Activated naive CD8-positive, alpha-beta T cell treated with anti-CD3 and anti-CD28 coated beads, Interleukin-2, amount 10 ng/mL, durations not matched to agents 7 days and 5 days (primary cell): Measurements from ENCODE around the gene TMEM127. TPM values are rescaled to one million over a fixed set of nuclear protein-coding genes. Genes with fewer than 3 reads are reported as not detected.

ENCODE experiments used
- ATAC-seq: fragments of 150-1000 bp; cut with Tn5 transposase; one replicate; pipeline ENCODE4 v1.10.0; 2021; ENCODE audit warnings: low read depth, moderate library complexity
- POLR2A ChIA-PET: fragments of 350-600 bp; sonication (Branson Sonifier 250); formaldehyde crosslinking; loops from one replicate; lab custom pipeline; 2021; ENCODE audit warnings: antibody characterized with exemption; lab: Charles Lee
- DNase-seq: peaks from one replicate; pipeline ENCODE4 v3.0.0; 2021
- H3K27ac Mint-ChIP-seq: one replicate; pipeline ENCODE4 v1.8.0; 2022; ENCODE audit warnings: mild to moderate bottlenecking, mixed read lengths
- H3K27me3 Mint-ChIP-seq: one replicate; pipeline ENCODE4 v1.8.0; 2022; ENCODE audit warnings: mild to moderate bottlenecking, moderate library complexity, mixed read lengths
- H3K36me3 Mint-ChIP-seq: one replicate; pipeline ENCODE4 v1.8.0; 2021; ENCODE audit warnings: mild to moderate bottlenecking, mixed read lengths
- H3K4me1 Mint-ChIP-seq: one replicate; pipeline ENCODE4 v1.8.0; 2021; ENCODE audit warnings: mixed read lengths
- H3K4me3 Mint-ChIP-seq: one replicate; pipeline ENCODE4 v1.8.0; 2022; ENCODE audit warnings: mild to moderate bottlenecking, moderate library complexity, mixed read lengths
- H3K9me3 Mint-ChIP-seq: one replicate; pipeline ENCODE4 v1.8.0; 2021; ENCODE audit warnings: mixed read lengths
- total RNA-seq, 2 experiments: library from RNA; stranded (reverse); gene quantifications; one replicate each; pipeline ENCODE4 v1.2.3, GENCODE V29; 2021

TMEM127 gene
- total RNA-seq, 2 experiments from 2014 or later, result 33.4 to 39.1 TPM

GRCh38 chr2:96205888-96206287 is 59.9 kb downstream of the TMEM127 start:
- no peak for ATAC-seq
- POLR2A ChIA-PET, result interaction anchor here (0.8 to 0.9 kb wide), 2 partner anchors 68 to 114 kb away, joined by 3 read pairs; partner anchors contain the start of gene ASTL

GRCh38 chr2:96204836-96205624 is 60.8 kb downstream of the TMEM127 start:
- Mint-ChIP-seq H3K4me3 (peak overlapping the region; percentile 54), H3K9me3 (no peaks in the 10 kb centered on the region), H3K36me3 (peaks cover 23% of the 10 kb centered on the region), H3K4me1 (peaks cover 49% of the 10 kb centered on the region), H3K27ac (peak overlapping the region; percentile 53), H3K27me3 (no peaks in the 10 kb centered on the region)
- DNase-seq (no peak), ATAC-seq (no peak)
- POLR2A ChIA-PET, result interaction anchor here (0.9 kb wide), 1 partner anchor 67 kb away, joined by 3 read pairs; the partner anchor contains the start of gene ASTL

More at GRCh38 chr2:96205888-96206287, 59.9 kb downstream of the TMEM127 start:
- Mint-ChIP-seq H3K36me3 (peaks cover 24% of the 10 kb centered on the region), H3K27ac (no peak overlapping the region), H3K9me3 (no peaks in the 10 kb centered on the region), H3K4me1 (peaks cover 46% of the 10 kb centered on the region), H3K4me3 (peak overlapping the region; percentile 82), H3K27me3 (no peaks in the 10 kb centered on the region)
- no peak for DNase-seq

- Mint-ChIP-seq H3K36me3 (peaks cover 23% of the 10 kb centered on the region), H3K4me1 (peaks cover 49% of the 10 kb centered on the region), H3K27me3 (no peaks in the 10 kb centered on the region), H3K4me3 (peak overlapping the region; percentile 65), H3K27ac (peak overlapping the region; percentile 59), H3K9me3 (no peaks in the 10 kb centered on the region)
- POLR2A ChIA-PET, result interaction anchor here (0.9 to 1.3 kb wide), 3 partner anchors 39 to 64 kb away, joined by 3 to 4 read pairs (median 3); no protein-coding TSS in a partner anchor
- ATAC-seq (no peak), DNase-seq (no peak)
Observed at GRCh38 chr2:96203130-96204028, 62.4 kb downstream of the TMEM127 start.

GRCh38 chr2:96202152-96202854 is 63.5 kb downstream of the TMEM127 start:
- POLR2A ChIA-PET, result interaction anchor here (0.9 to 1.1 kb wide), 2 partner anchors 51 to 63 kb away, joined by 3 read pairs; no protein-coding TSS in a partner anchor
- DNase-seq, result no peak
- no peak overlapping the region for H3K27ac Mint-ChIP-seq

GRCh38 chr2:96201338-96201737 is 64.5 kb downstream of the TMEM127 start:
- Mint-ChIP-seq H3K36me3 (peaks cover 12% of the 10 kb centered on the region), H3K27me3 (no peaks in the 10 kb centered on the region), H3K4me1 (peaks cover 47% of the 10 kb centered on the region), H3K4me3 (no peak overlapping the region), H3K27ac (no peak overlapping the region), H3K9me3 (no peaks in the 10 kb centered on the region)
- DNase-seq, result no peak
- POLR2A ChIA-PET, result interaction anchor here (1.1 kb wide), 1 partner anchor 52 kb away, joined by 3 read pairs; no protein-coding TSS in a partner anchor
- ATAC-seq, result no peak

More at GRCh38 chr2:96202152-96202854, 63.5 kb downstream of the TMEM127 start:
- no peak overlapping the region for H3K4me3 Mint-ChIP-seq
- no peaks in the 10 kb centered on the region for H3K9me3 Mint-ChIP-seq
- ATAC-seq, result no peak
- H3K4me1 Mint-ChIP-seq, result peaks cover 53% of the 10 kb centered on the region
- no peaks in the 10 kb centered on the region for H3K27me3 Mint-ChIP-seq
- peaks cover 18% of the 10 kb centered on the region for H3K36me3 Mint-ChIP-seq

GRCh38 chr2:96198921-96199320 is 66.9 kb downstream of the TMEM127 start:
- H3K9me3 Mint-ChIP-seq, result no peaks in the 10 kb centered on the region
- H3K36me3 Mint-ChIP-seq, result peaks cover 6% of the 10 kb centered on the region
- no peak overlapping the region for H3K4me3 Mint-ChIP-seq
- peaks cover 39% of the 10 kb centered on the region for H3K4me1 Mint-ChIP-seq
- DNase-seq, result no peak
- no peak for ATAC-seq
- POLR2A ChIA-PET, result interaction anchor here (1.5 kb wide), 1 partner anchor 9 kb away, joined by 3 read pairs; no protein-coding TSS in a partner anchor
- H3K27ac Mint-ChIP-seq, result no peak overlapping the region
- no peaks in the 10 kb centered on the region for H3K27me3 Mint-ChIP-seq

Other genes with a start within 250 kb of the TMEM127 start
- 10 to 100 TPM; 14.0 to 15.0 TPM for gene GPAT2, start 231.1 kb downstream of the TMEM127 start, total RNA-seq
- gene ADRA2B, start 149.4 kb downstream of the TMEM127 start, total RNA-seq, result under 1 TPM; 0.17 to 0.26 TPM
- gene ASTL, start 127.5 kb downstream of the TMEM127 start, total RNA-seq, result 10 to 100 TPM; 12.2 to 14.7 TPM
- 10 to 100 TPM; 47.7 to 50.2 TPM for gene DUSP2, start 120.6 kb downstream of the TMEM127 start, total RNA-seq
- gene STARD7, start 57.2 kb downstream of the TMEM127 start, total RNA-seq, result 100 to 1,000 TPM; 105 to 114 TPM
- gene CIAO1, start 228 bp upstream of the TMEM127 start, total RNA-seq, result 10 to 100 TPM; 66.2 to 68.2 TPM
- gene SNRNP200, start 39.5 kb upstream of the TMEM127 start, total RNA-seq, result 100 to 1,000 TPM; 194 to 201 TPM
- gene ITPRIPL1, start 59.3 kb upstream of the TMEM127 start, total RNA-seq, result 10 to 100 TPM; 32.8 to 35.9 TPM
- gene NCAPH, start 69.8 kb upstream of the TMEM127 start, total RNA-seq, result 10 to 100 TPM; 60.3 to 64.8 TPM
- gene NEURL3, start 239.4 kb upstream of the TMEM127 start, total RNA-seq, result under 1 TPM in 1 of 2 experiments, not detected in 1; 0.17 TPM